Activated CD8-positive, alpha-beta memory T cell treated with anti-CD3 and anti-CD28 coated beads, Interleukin-2, amount 50 U/mL, for 4 hours (primary cell): ENCODE data around the gene PIK3IP1.

Experiments
- DNase-seq: peaks from one replicate; pipeline ENCODE4 v3.0.0-alpha.2; 2020

Gene PIK3IP1

GRCh38 chr22:31305194-31305593, 12.9 kb upstream of the PIK3IP1 start:
- DNase-seq: no peak

- no peak for DNase-seq
These were observed 10.2 kb upstream of the PIK3IP1 start for GRCh38 chr22:31302537-31302936.

GRCh38 chr22:31302006-31302405, 9.7 kb upstream of the PIK3IP1 start:
- DNase-seq: no peak

- DNase-seq: no peak
These were observed 8.6 kb upstream of the PIK3IP1 start for GRCh38 chr22:31300896-31301295.

- no peak for DNase-seq
These were observed 3.8 kb upstream of the PIK3IP1 start for GRCh38 chr22:31295831-31296657.

- no peak for DNase-seq
These were observed 3.1 kb upstream of the PIK3IP1 start for GRCh38 chr22:31295360-31295759.

GRCh38 chr22:31291481-31292235, 630 bp downstream of the PIK3IP1 start:
- no peak for DNase-seq

GRCh38 chr22:31290494-31291471, 1.5 kb downstream of the PIK3IP1 start:
- DNase-seq: peak; percentile 93

- DNase-seq: no peak
These were observed 2.9 kb downstream of the PIK3IP1 start for GRCh38 chr22:31289344-31289743.

- DNase-seq: no peak
These were observed 3.6 kb downstream of the PIK3IP1 start for GRCh38 chr22:31288496-31289240.

GRCh38 chr22:31287818-31288495, 4.3 kb downstream of the PIK3IP1 start:
- DNase-seq: no peak

GRCh38 chr22:31286360-31287255, 5.7 kb downstream of the PIK3IP1 start:
- peak; percentile 55 for DNase-seq

- DNase-seq: no peak
These were observed 7.8 kb downstream of the PIK3IP1 start for GRCh38 chr22:31284281-31285155.

- DNase-seq: no peak
These were observed 9.4 kb downstream of the PIK3IP1 start for GRCh38 chr22:31282748-31283468.

GRCh38 chr22:31281733-31282132, 10.6 kb downstream of the PIK3IP1 start:
- no peak for DNase-seq

- no peak for DNase-seq
These were observed 12.3 kb downstream of the PIK3IP1 start for GRCh38 chr22:31279821-31280505.

- DNase-seq: no peak
These were observed 13.0 kb downstream of the PIK3IP1 start for GRCh38 chr22:31279327-31279669.

GRCh38 chr22:31278626-31279326, 13.5 kb downstream of the PIK3IP1 start:
- DNase-seq: peak; percentile 32
